HCT116 (cell line): ENCODE measurements around the gene LRP1B.

ENCODE experiments used
- CEBPB ChIP-seq: IDR thresholded peaks from 2 replicates; pipeline ENCODE4 v1.6.1; 2012; ENCODE audit warnings: low read depth
- EZH2 ChIP-seq: fragments of 200-600 bp; sonication (generic); IDR thresholded peaks from 2 replicates; pipeline ENCODE4 v1.6.1; 2017; ENCODE audit warnings: antibody characterized with exemption, mixed run types
- EZH2phosphoT487 ChIP-seq: fragments of 200-600 bp; IDR thresholded peaks from 2 replicates; pipeline ENCODE4 v1.6.1; 2018; ENCODE audit warnings: antibody characterized with exemption, borderline replicate concordance
- FOSL1 ChIP-seq: IDR thresholded peaks from 2 replicates; pipeline ENCODE4 v1.6.1; 2012; ENCODE audit warnings: low read depth
- POLR2A ChIP-seq: IDR thresholded peaks from 2 replicates; pipeline ENCODE4 v1.7.0; 2011; ENCODE audit warnings: borderline replicate concordance; ENCODE audit not compliant: insufficient read depth, insufficient read length; ENCODE audit errors: extremely low read depth
- POLR2AphosphoS5 ChIP-seq: IDR thresholded peaks from 2 replicates; pipeline ENCODE4 v1.6.1; 2011; ENCODE audit warnings: mild to moderate bottlenecking, low read depth, low read length, moderate library complexity
- SIN3A ChIP-seq: IDR thresholded peaks from 2 replicates; pipeline ENCODE4 v1.6.1; 2012; ENCODE audit warnings: low read depth
- TCF7L2 ChIP-seq: IDR thresholded peaks from 2 replicates; pipeline ENCODE4 v1.7.0; 2011; ENCODE audit warnings: borderline replicate concordance, inconsistent platforms; ENCODE audit not compliant: insufficient read depth, insufficient read length; ENCODE audit errors: extremely low read depth
- YY1 ChIP-seq: IDR thresholded peaks from 2 replicates; pipeline ENCODE4 v1.6.1; 2011; ENCODE audit warnings: low read length, low read depth, moderate library complexity, mild to moderate bottlenecking; ENCODE audit not compliant: insufficient replicate concordance; ENCODE audit errors: extremely low read depth
- ZNF274 ChIP-seq: fragments of 200-500 bp; sonication (Bioruptor generic); IDR thresholded peaks from 2 replicates; pipeline ENCODE4 v1.6.1; 2014; ENCODE audit warnings: mild to moderate bottlenecking, low read depth, low read length, inconsistent platforms
- TF ChIP-seq, protein P1 (sequence below), 3 experiments: fragments of 200-600 bp in 1 of 3; sonication (generic) in 1 of 3; IDR thresholded peaks in 2 of 3; conservative IDR thresholded peaks in 1 of 3; 2 replicates each; pipeline ENCODE4 v1.5.1; 2012 to 2017; ENCODE audit warnings: low read depth in 2 of 3, low read length in 2 of 3, antibody characterized with exemption in 1 of 3, borderline replicate concordance in 1 of 3, control low read depth in 1 of 3, mild to moderate bottlenecking in 1 of 3, mixed read lengths in 1 of 3, mixed run types in 1 of 3, moderate library complexity in 1 of 3; ENCODE audit not compliant: insufficient read depth in 1 of 3
- TF ChIP-seq, protein P2 (sequence below): IDR thresholded peaks from 2 replicates; pipeline ENCODE4 v1.6.1; 2012; ENCODE audit warnings: low read depth

DNA sequence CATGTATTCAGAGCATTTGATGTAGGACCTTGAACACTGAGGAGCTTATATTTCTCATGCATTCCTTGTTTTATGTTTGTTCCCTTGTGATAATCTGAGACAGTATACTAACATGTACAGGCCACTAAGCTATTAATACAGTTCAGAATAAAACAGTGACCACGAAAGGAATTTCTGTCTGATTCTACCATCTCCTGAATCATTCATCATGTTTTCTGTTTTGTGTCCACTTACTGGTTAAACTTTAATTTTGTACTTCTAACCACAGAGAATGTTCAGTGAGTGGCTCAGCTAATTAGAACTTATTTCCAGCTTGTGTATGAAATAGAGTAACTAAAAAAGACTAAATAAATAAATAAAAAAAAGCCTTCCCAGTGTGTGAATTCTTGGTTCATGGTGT is 110.4 kb downstream of the LRP1B start:
- TF ChIP-seq FOSL1 (no peak), TCF7L2 (no peak), POLR2AphosphoS5 (no peak), CEBPB (no peak), EZH2phosphoT487 (no peak), YY1 (no peak), SIN3A (no peak), ZNF274 (no peak), POLR2A (no peak), EZH2 (no peak)
- TF ChIP-seq, protein P1, sequence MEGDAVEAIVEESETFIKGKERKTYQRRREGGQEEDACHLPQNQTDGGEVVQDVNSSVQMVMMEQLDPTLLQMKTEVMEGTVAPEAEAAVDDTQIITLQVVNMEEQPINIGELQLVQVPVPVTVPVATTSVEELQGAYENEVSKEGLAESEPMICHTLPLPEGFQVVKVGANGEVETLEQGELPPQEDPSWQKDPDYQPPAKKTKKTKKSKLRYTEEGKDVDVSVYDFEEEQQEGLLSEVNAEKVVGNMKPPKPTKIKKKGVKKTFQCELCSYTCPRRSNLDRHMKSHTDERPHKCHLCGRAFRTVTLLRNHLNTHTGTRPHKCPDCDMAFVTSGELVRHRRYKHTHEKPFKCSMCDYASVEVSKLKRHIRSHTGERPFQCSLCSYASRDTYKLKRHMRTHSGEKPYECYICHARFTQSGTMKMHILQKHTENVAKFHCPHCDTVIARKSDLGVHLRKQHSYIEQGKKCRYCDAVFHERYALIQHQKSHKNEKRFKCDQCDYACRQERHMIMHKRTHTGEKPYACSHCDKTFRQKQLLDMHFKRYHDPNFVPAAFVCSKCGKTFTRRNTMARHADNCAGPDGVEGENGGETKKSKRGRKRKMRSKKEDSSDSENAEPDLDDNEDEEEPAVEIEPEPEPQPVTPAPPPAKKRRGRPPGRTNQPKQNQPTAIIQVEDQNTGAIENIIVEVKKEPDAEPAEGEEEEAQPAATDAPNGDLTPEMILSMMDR (IDR thresholded peaks at IDR 0.05 in 2 of 3, conservative IDR thresholded peaks at IDR 0.05 in 1 of 3; ENCODE audit: borderline replicate concordance in 1 of 3, insufficient read depth in 1 of 3, low read depth in 2 of 3, low read length in 2 of 3) = no peak
- TF ChIP-seq, protein P2, sequence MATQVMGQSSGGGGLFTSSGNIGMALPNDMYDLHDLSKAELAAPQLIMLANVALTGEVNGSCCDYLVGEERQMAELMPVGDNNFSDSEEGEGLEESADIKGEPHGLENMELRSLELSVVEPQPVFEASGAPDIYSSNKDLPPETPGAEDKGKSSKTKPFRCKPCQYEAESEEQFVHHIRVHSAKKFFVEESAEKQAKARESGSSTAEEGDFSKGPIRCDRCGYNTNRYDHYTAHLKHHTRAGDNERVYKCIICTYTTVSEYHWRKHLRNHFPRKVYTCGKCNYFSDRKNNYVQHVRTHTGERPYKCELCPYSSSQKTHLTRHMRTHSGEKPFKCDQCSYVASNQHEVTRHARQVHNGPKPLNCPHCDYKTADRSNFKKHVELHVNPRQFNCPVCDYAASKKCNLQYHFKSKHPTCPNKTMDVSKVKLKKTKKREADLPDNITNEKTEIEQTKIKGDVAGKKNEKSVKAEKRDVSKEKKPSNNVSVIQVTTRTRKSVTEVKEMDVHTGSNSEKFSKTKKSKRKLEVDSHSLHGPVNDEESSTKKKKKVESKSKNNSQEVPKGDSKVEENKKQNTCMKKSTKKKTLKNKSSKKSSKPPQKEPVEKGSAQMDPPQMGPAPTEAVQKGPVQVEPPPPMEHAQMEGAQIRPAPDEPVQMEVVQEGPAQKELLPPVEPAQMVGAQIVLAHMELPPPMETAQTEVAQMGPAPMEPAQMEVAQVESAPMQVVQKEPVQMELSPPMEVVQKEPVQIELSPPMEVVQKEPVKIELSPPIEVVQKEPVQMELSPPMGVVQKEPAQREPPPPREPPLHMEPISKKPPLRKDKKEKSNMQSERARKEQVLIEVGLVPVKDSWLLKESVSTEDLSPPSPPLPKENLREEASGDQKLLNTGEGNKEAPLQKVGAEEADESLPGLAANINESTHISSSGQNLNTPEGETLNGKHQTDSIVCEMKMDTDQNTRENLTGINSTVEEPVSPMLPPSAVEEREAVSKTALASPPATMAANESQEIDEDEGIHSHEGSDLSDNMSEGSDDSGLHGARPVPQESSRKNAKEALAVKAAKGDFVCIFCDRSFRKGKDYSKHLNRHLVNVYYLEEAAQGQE = no peak
